ENCODE measurements around the gene RPS27A. TPM values are rescaled to one million over a fixed set of nuclear protein-coding genes. Genes with fewer than 3 reads are reported as not detected.
A peak's percentile ranks its signal among the peaks of the same experiment; 100 is the strongest.
"Not testable (repeated sequence)": the region's sequence is repeated elsewhere in the genome, so short reads cannot be mapped to it uniquely, and the experiment has no call there.

RPS27A gene
- 2,266 TPM for polyA plus RNA-seq (2013, experiment 1 of 2)
- 2,178 TPM for polyA plus RNA-seq (2013, experiment 2 of 2)

- no peaks in the 10 kb centered on the region for H3K9me3 ChIP-seq (ENCODE audit: control insufficient read depth, low read length)
- peak within 1 kb of the TSS; percentile 95 for H3K27ac ChIP-seq (ENCODE audit: low read depth, low read length, severe bottlenecking)
- 0 to 1% methylated on average over 18 to 27 of the region's 37 CpGs for WGBS, 2 experiments (ENCODE audit: insufficient coverage in 2 of 2)
- H3K4me3 ChIP-seq (ENCODE audit: extremely low read depth, insufficient read depth, low read length, poor library complexity, severe bottlenecking): peak within 1 kb of the TSS; percentile 99
- peaks cover 45% of the 10 kb centered on the region for H3K36me3 ChIP-seq (ENCODE audit: control insufficient read depth, insufficient read depth, low read length)
- peaks cover 22% of the 10 kb centered on the region for H3K4me1 ChIP-seq (ENCODE audit: control insufficient read depth, insufficient read depth, low read length, poor library complexity, severe bottlenecking)
Measured at GRCh38 chr2:55232084-55232862, at the start of gene RPS27A, which contains the start of gene CLHC1. TSS of gene RPS27A (plus strand) at chr2:55232688. CDS start at chr2:55232825, 137 bp downstream. TSS of gene CLHC1 (minus strand) at chr2:55232293. CDS start at chr2:55222411, 9,882 bp downstream.

- H3K9me3 ChIP-seq (ENCODE audit: control insufficient read depth, low read length); H3K27ac ChIP-seq (ENCODE audit: low read depth, low read length, severe bottlenecking); H3K4me3 ChIP-seq (ENCODE audit: extremely low read depth, insufficient read depth, low read length, poor library complexity, severe bottlenecking); H3K4me1 ChIP-seq (ENCODE audit: control insufficient read depth, insufficient read depth, low read length, poor library complexity, severe bottlenecking): not testable (repeated sequence)
- H3K36me3 ChIP-seq (ENCODE audit: control insufficient read depth, insufficient read depth, low read length): peaks cover 10% of the 10 kb centered on the region
- 60 to 100% methylated on average over 1 of the region's 8 CpGs for WGBS, 2 experiments (ENCODE audit: insufficient coverage in 2 of 2)
Measured at GRCh38 chr2:55186837-55187236, 45.7 kb upstream of the RPS27A start.

- H3K9me3 ChIP-seq (ENCODE audit: control insufficient read depth, low read length); H3K27ac ChIP-seq (ENCODE audit: low read depth, low read length, severe bottlenecking); H3K4me3 ChIP-seq (ENCODE audit: extremely low read depth, insufficient read depth, low read length, poor library complexity, severe bottlenecking); H3K4me1 ChIP-seq (ENCODE audit: control insufficient read depth, insufficient read depth, low read length, poor library complexity, severe bottlenecking): not testable (repeated sequence)
- WGBS, 2 experiments (ENCODE audit: insufficient coverage in 2 of 2): no CpG with 5 or more reads among the region's 2 CpGs
- peaks cover 35% of the 10 kb centered on the region for H3K36me3 ChIP-seq (ENCODE audit: control insufficient read depth, insufficient read depth, low read length)
Measured at GRCh38 chr2:55191888-55192287, 40.6 kb upstream of the RPS27A start.

- no peak overlapping the region for H3K27ac ChIP-seq (ENCODE audit: low read depth, low read length, severe bottlenecking)
- no peaks in the 10 kb centered on the region for H3K9me3 ChIP-seq (ENCODE audit: control insufficient read depth, low read length)
- H3K4me3 ChIP-seq (ENCODE audit: extremely low read depth, insufficient read depth, low read length, poor library complexity, severe bottlenecking): no peak overlapping the region
- H3K4me1 ChIP-seq (ENCODE audit: control insufficient read depth, insufficient read depth, low read length, poor library complexity, severe bottlenecking): no peaks in the 10 kb centered on the region
- 100% methylated on average over 2 of the region's 2 CpGs for WGBS, 2 experiments (ENCODE audit: insufficient coverage in 2 of 2)
- H3K36me3 ChIP-seq (ENCODE audit: control insufficient read depth, insufficient read depth, low read length): peaks cover 46% of the 10 kb centered on the region
Measured at GRCh38 chr2:55196526-55196925, 36.0 kb upstream of the RPS27A start.

- H3K4me1 ChIP-seq (ENCODE audit: control insufficient read depth, insufficient read depth, low read length, poor library complexity, severe bottlenecking): no peaks in the 10 kb centered on the region
- H3K9me3 ChIP-seq (ENCODE audit: control insufficient read depth, low read length): no peaks in the 10 kb centered on the region
- 80% methylated on average over 1 of the region's 1 CpG; no CpG with 5 or more reads in 1 of the 2 experiments for WGBS, 2 experiments (ENCODE audit: insufficient coverage in 2 of 2)
- H3K4me3 ChIP-seq (ENCODE audit: extremely low read depth, insufficient read depth, low read length, poor library complexity, severe bottlenecking): no peak overlapping the region
- peaks cover 58% of the 10 kb centered on the region for H3K36me3 ChIP-seq (ENCODE audit: control insufficient read depth, insufficient read depth, low read length)
- H3K27ac ChIP-seq (ENCODE audit: low read depth, low read length, severe bottlenecking): no peak overlapping the region
Measured at GRCh38 chr2:55200416-55200815, 32.1 kb upstream of the RPS27A start.

GRCh38 chr2:55204536-55204935, 28.0 kb upstream of the RPS27A start:
- no CpG with 5 or more reads among the region's 3 CpGs for WGBS, 2 experiments (ENCODE audit: insufficient coverage in 2 of 2)
- Histone ChIP-seq H3K36me3 (ENCODE audit: control insufficient read depth, insufficient read depth, low read length) (peaks cover 41% of the 10 kb centered on the region), H3K27ac (ENCODE audit: low read depth, low read length, severe bottlenecking) (no peak overlapping the region), H3K4me3 (ENCODE audit: extremely low read depth, insufficient read depth, low read length, poor library complexity, severe bottlenecking) (no peak overlapping the region), H3K4me1 (ENCODE audit: control insufficient read depth, insufficient read depth, low read length, poor library complexity, severe bottlenecking) (no peaks in the 10 kb centered on the region), H3K9me3 (ENCODE audit: control insufficient read depth, low read length) (no peaks in the 10 kb centered on the region)

GRCh38 chr2:55204950-55205349, 27.5 kb upstream of the RPS27A start:
- Histone ChIP-seq H3K4me3 (ENCODE audit: extremely low read depth, insufficient read depth, low read length, poor library complexity, severe bottlenecking) (no peak overlapping the region), H3K36me3 (ENCODE audit: control insufficient read depth, insufficient read depth, low read length) (peaks cover 38% of the 10 kb centered on the region), H3K9me3 (ENCODE audit: control insufficient read depth, low read length) (no peaks in the 10 kb centered on the region), H3K27ac (ENCODE audit: low read depth, low read length, severe bottlenecking) (no peak overlapping the region), H3K4me1 (ENCODE audit: control insufficient read depth, insufficient read depth, low read length, poor library complexity, severe bottlenecking) (no peaks in the 10 kb centered on the region)
- WGBS, 2 experiments (ENCODE audit: insufficient coverage in 2 of 2): no CpG with 5 or more reads among the region's 2 CpGs

GRCh38 chr2:55213822-55214221, 18.7 kb upstream of the RPS27A start:
- no peak overlapping the region for H3K27ac ChIP-seq (ENCODE audit: low read depth, low read length, severe bottlenecking)
- no peaks in the 10 kb centered on the region for H3K9me3 ChIP-seq (ENCODE audit: control insufficient read depth, low read length)
- no peaks in the 10 kb centered on the region for H3K4me1 ChIP-seq (ENCODE audit: control insufficient read depth, insufficient read depth, low read length, poor library complexity, severe bottlenecking)
- H3K36me3 ChIP-seq (ENCODE audit: control insufficient read depth, insufficient read depth, low read length): peaks cover 12% of the 10 kb centered on the region
- no peak overlapping the region for H3K4me3 ChIP-seq (ENCODE audit: extremely low read depth, insufficient read depth, low read length, poor library complexity, severe bottlenecking)

- 95 to 96% methylated on average over 23 to 25 of the region's 25 CpGs for WGBS, 2 experiments (ENCODE audit: insufficient coverage in 2 of 2)
- Histone ChIP-seq H3K36me3 (ENCODE audit: control insufficient read depth, insufficient read depth, low read length) (peaks cover 26% of the 10 kb centered on the region), H3K4me1 (ENCODE audit: control insufficient read depth, insufficient read depth, low read length, poor library complexity, severe bottlenecking) (peaks cover 7% of the 10 kb centered on the region), H3K27ac (ENCODE audit: low read depth, low read length, severe bottlenecking) (no peak overlapping the region), H3K9me3 (ENCODE audit: control insufficient read depth, low read length) (no peaks in the 10 kb centered on the region), H3K4me3 (ENCODE audit: extremely low read depth, insufficient read depth, low read length, poor library complexity, severe bottlenecking) (no peak overlapping the region)
Measured at GRCh38 chr2:55223958-55224760, 8.3 kb upstream of the RPS27A start.

- H3K4me3 ChIP-seq (ENCODE audit: extremely low read depth, insufficient read depth, low read length, poor library complexity, severe bottlenecking): no peak overlapping the region
- H3K27ac ChIP-seq (ENCODE audit: low read depth, low read length, severe bottlenecking): no peak overlapping the region
- H3K4me1 ChIP-seq (ENCODE audit: control insufficient read depth, insufficient read depth, low read length, poor library complexity, severe bottlenecking): peaks cover 7% of the 10 kb centered on the region
- no peaks in the 10 kb centered on the region for H3K9me3 ChIP-seq (ENCODE audit: control insufficient read depth, low read length)
- WGBS, 2 experiments (ENCODE audit: insufficient coverage in 2 of 2): 90 to 91% methylated on average over 17 to 19 of the region's 19 CpGs
- H3K36me3 ChIP-seq (ENCODE audit: control insufficient read depth, insufficient read depth, low read length): peaks cover 31% of the 10 kb centered on the region
Measured at GRCh38 chr2:55224761-55225261, 7.7 kb upstream of the RPS27A start.
